Endothelial cell (in vitro differentiated cells): Measurements from ENCODE around the gene MYRIP. TPM values are rescaled to one million over a fixed set of nuclear protein-coding genes. Genes with fewer than 3 reads are reported as not detected.
"Not testable (repeated sequence)": the region's sequence is repeated elsewhere in the genome, so short reads cannot be mapped to it uniquely, and the experiment has no call there.

ENCODE experiments used
- DNase-seq: peaks from one replicate; pipeline ENCODE4 v3.0.0; 2021; ENCODE audit warnings: low spot score
- H3K27ac Mint-ChIP-seq: one replicate; pipeline ENCODE4 v1.8.0; 2021; ENCODE audit warnings: mixed read lengths, inconsistent platforms; ENCODE audit not compliant: unreplicated experiment
- H3K27me3 Mint-ChIP-seq: one replicate; pipeline ENCODE4 v1.8.0; 2021; ENCODE audit warnings: mild to moderate bottlenecking, moderate library complexity, mixed read lengths, inconsistent platforms; ENCODE audit not compliant: unreplicated experiment
- H3K36me3 Mint-ChIP-seq: one replicate; pipeline ENCODE4 v1.8.0; 2021; ENCODE audit warnings: mild to moderate bottlenecking, low read depth, mixed read lengths, inconsistent platforms; ENCODE audit not compliant: unreplicated experiment
- H3K4me1 Mint-ChIP-seq: one replicate; pipeline ENCODE4 v1.8.0; 2021; ENCODE audit warnings: mild to moderate bottlenecking, mixed read lengths, inconsistent platforms; ENCODE audit not compliant: unreplicated experiment
- H3K4me3 Mint-ChIP-seq: one replicate; pipeline ENCODE4 v1.8.0; 2021; ENCODE audit warnings: mild to moderate bottlenecking, mixed read lengths, inconsistent platforms; ENCODE audit not compliant: unreplicated experiment
- H3K9me3 Mint-ChIP-seq: one replicate; pipeline ENCODE4 v1.8.0; 2021; ENCODE audit warnings: mixed read lengths, inconsistent platforms; ENCODE audit not compliant: unreplicated experiment
- CTCF ChIP-seq: fragments of 200-600 bp; sonication (generic); IDR thresholded peaks from one replicate; pipeline ENCODE4 v1.5.0; 2021; ENCODE audit warnings: antibody characterized with exemption; ENCODE audit not compliant: unreplicated experiment
- total RNA-seq: library from RNA; stranded (reverse); fragmentation: NEBNext Ultra II Directional; extraction: Animal tissue kit (Norgen Biotek cat#: 25700); gene quantifications from one replicate; pipeline ENCODE4 v1.2.1, GENCODE V29; 2021; ENCODE audit not compliant: unreplicated experiment

The MYRIP gene
- total RNA-seq, 1 donor from 2014 or later = 0.49 TPM

GRCh38 chr3:39766433-39766832 is 43.0 kb upstream of the MYRIP start:
- no peak for TF ChIP-seq CTCF
- H3K36me3 Mint-ChIP-seq = no peaks in the 10 kb centered on the region
- no peak for DNase-seq
- H3K4me3 Mint-ChIP-seq = no peak overlapping the region
- no peak overlapping the region for H3K27ac Mint-ChIP-seq
- no peaks in the 10 kb centered on the region for H3K9me3 Mint-ChIP-seq
- no peaks in the 10 kb centered on the region for H3K27me3 Mint-ChIP-seq
- no peaks in the 10 kb centered on the region for H3K4me1 Mint-ChIP-seq

- H3K27ac Mint-ChIP-seq, H3K27me3 Mint-ChIP-seq, H3K4me3 Mint-ChIP-seq, DNase-seq, H3K9me3 Mint-ChIP-seq, H3K4me1 Mint-ChIP-seq, H3K36me3 Mint-ChIP-seq: not testable (repeated sequence)
Measured at GRCh38 chr3:39766909-39767308, 42.5 kb upstream of the MYRIP start.

DNA sequence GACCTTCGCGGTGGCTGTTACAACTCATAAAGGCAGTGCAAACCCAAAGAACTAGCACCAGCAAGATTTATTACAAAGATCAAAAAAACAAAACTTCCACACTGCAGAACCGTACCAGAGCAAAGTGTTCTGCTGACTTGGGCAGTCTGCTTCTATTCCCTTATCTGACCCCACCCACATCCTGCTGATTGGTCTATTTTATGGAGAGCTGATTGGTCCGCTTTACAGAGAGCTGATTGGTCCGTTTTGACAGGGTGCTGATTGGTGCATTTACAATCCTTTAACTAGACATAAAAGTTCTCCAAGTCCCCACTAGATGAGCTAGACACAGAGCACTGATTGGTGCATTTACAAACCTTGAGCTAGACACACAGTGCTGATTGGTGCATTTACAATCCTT is 31.2 kb upstream of the MYRIP start:
- not testable (repeated sequence) for H3K27me3 Mint-ChIP-seq, H3K4me3 Mint-ChIP-seq, H3K27ac Mint-ChIP-seq, DNase-seq, H3K4me1 Mint-ChIP-seq, H3K36me3 Mint-ChIP-seq, H3K9me3 Mint-ChIP-seq

GRCh38 chr3:39779511-39780230 is 29.7 kb upstream of the MYRIP start:
- Mint-ChIP-seq H3K9me3 (no peaks in the 10 kb centered on the region), H3K4me1 (no peaks in the 10 kb centered on the region)

DNA sequence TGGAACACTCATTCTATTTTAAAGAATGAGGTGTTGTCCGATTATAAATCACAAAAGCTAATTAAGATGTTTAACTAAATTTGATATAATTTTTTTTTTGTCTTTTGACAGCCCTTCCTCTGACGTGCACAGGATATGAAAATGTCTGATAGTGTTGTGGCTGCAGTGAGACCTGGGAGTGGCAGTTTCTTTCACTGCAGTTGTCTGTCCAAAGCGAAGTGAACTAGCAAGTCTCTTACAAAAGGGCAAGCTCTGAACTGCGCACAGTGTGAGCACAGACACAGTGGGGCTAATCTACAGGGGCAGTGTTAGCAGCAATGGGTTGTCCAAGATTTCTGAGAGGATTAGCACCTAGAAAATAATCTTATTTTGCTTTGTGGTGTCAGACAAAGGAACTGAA is 29.1 kb upstream of the MYRIP start:
- H3K4me3 Mint-ChIP-seq = no peak overlapping the region
- H3K4me1 Mint-ChIP-seq = no peaks in the 10 kb centered on the region
- H3K9me3 Mint-ChIP-seq = no peaks in the 10 kb centered on the region
- DNase-seq = no peak
- H3K36me3 Mint-ChIP-seq = peaks cover 4% of the 10 kb centered on the region
- H3K27ac Mint-ChIP-seq = no peak overlapping the region
- no peak for TF ChIP-seq CTCF
- no peaks in the 10 kb centered on the region for H3K27me3 Mint-ChIP-seq

More at GRCh38 chr3:39779511-39780230, 29.7 kb upstream of the MYRIP start:
- H3K27ac Mint-ChIP-seq = no peak overlapping the region
- H3K4me3 Mint-ChIP-seq = no peak overlapping the region
- H3K27me3 Mint-ChIP-seq = no peaks in the 10 kb centered on the region
- TF ChIP-seq CTCF = no peak
- no peak for DNase-seq
- peaks cover 4% of the 10 kb centered on the region for H3K36me3 Mint-ChIP-seq

DNA sequence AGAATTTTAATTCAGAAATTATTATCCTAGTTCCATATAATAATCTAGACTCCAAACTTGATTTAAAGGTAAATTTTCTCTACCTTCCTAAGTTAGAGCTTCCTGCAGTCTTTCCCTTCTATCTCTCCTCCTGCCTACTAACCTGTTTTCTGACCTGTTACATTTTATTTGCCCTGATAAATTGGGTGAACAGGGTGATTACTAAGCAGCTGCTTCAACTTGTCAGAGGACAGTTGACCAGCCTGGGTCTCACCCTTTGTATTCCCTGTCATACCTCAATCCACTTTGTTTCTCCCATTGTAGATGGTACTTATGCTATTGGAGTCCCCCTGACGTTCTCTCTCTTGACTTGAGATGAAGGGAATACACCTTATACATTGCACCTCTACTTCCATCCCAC is 28.4 kb upstream of the MYRIP start:
- peaks cover 4% of the 10 kb centered on the region for H3K36me3 Mint-ChIP-seq
- H3K27ac Mint-ChIP-seq = no peak overlapping the region
- no peak overlapping the region for H3K4me3 Mint-ChIP-seq
- no peaks in the 10 kb centered on the region for H3K9me3 Mint-ChIP-seq
- no peak for TF ChIP-seq CTCF
- no peak for DNase-seq
- H3K4me1 Mint-ChIP-seq = no peaks in the 10 kb centered on the region
- no peaks in the 10 kb centered on the region for H3K27me3 Mint-ChIP-seq
